K562 (cell line): ENCODE results near the gene TTC23L. TPM values are rescaled to one million over a fixed set of nuclear protein-coding genes. Genes with fewer than 3 reads are reported as not detected.
A peak's percentile ranks its signal among the peaks of the same experiment; 100 is the strongest.

ENCODE experiments used
- BRD9 ChIP-seq: fragments of 450-650 bp; IDR thresholded peaks from 2 replicates; pipeline ENCODE4 v1.6.1; 2018; ENCODE audit warnings: low read depth; ENCODE audit not compliant: partially characterized antibody
- HNRNPH1 ChIP-seq: fragments of 200-400 bp; formaldehyde crosslinking; optimal IDR thresholded peaks from 2 replicates; pipeline ENCODE3; 2017; ENCODE audit warnings: low read depth, mild to moderate bottlenecking, low read length, moderate library complexity
- RB1 ChIP-seq: fragments of 450-650 bp; IDR thresholded peaks from 2 replicates; pipeline ENCODE4 v1.6.1; 2017; ENCODE audit warnings: low read depth, mild to moderate bottlenecking
- ZNF165 ChIP-seq: fragments of 250-450 bp; sonication (Bioruptor Pico); IDR thresholded peaks from 2 replicates; pipeline ENCODE4 v1.4.0; 2020; ENCODE audit warnings: borderline replicate concordance
- ZNF174 ChIP-seq: fragments of 250-450 bp; sonication (Bioruptor Pico); IDR thresholded peaks from 2 replicates; pipeline ENCODE4 v1.4.0; 2020; ENCODE audit warnings: mild to moderate bottlenecking
- ZNF239 ChIP-seq: fragments of 250-450 bp; sonication (Bioruptor Pico); IDR thresholded peaks from 2 replicates; pipeline ENCODE4 v1.4.0; 2020; ENCODE audit warnings: mild to moderate bottlenecking
- ZNF316 ChIP-seq: fragments of 450-650 bp; IDR thresholded peaks from 2 replicates; pipeline ENCODE4 v1.6.1; 2016
- ZNF445 ChIP-seq: fragments of 250-450 bp; sonication (Bioruptor Pico); IDR thresholded peaks from 2 replicates; pipeline ENCODE4 v1.4.0; 2020; ENCODE audit warnings: low read depth, mild to moderate bottlenecking, moderate library complexity
- polyA plus RNA-seq, 8 experiments: library from polyadenylated mRNA; depleted of rRNA in 4 of 8; stranded (reverse) in 5 of 8; unstranded in 3 of 8; fragments of >200 nt; fragmentation: Nextera tagmentation in 2 of 8; fragmentation: Illumina TruSeq in 1 of 8; extraction: Ambion mirVana in 2 of 8; extraction: Trizol in 1 of 8; gene quantifications; 2 replicates each; pipeline versions ENCODE4 v1.2.1 to v1.2.3, GENCODE V29; 2011 to 2014; ENCODE audit warnings: inconsistent platforms in 1 of 8, missing spikeins in 1 of 8
- total RNA-seq, 7 experiments: library from RNA; depleted of rRNA in 6 of 7; stranded (reverse); fragments of >200 nt in 6 of 7; fragmentation: Illumina TruSeq in 2 of 7; extraction: Trizol in 2 of 7; gene quantifications; 2 replicates each; pipeline versions ENCODE4 v1.2.1 to v1.2.3, GENCODE V29; 2011 to 2021; ENCODE audit warnings: low replicate concordance in 1 of 7
- TF ChIP-seq, protein P1 (sequence below): sonication (generic); IDR thresholded peaks from 2 replicates; pipeline ENCODE4 v1.6.1; 2016
- TF ChIP-seq, protein P2 (sequence below), 3 experiments: IDR thresholded peaks in 2 of 3; conservative IDR thresholded peaks in 1 of 3; 2 replicates each; pipeline ENCODE4 v1.5.1; 2011 to 2012; ENCODE audit warnings: low read length in 3 of 3, mild to moderate bottlenecking in 3 of 3, control low read depth in 2 of 3, improper control_type of control experiment in 1 of 3, inconsistent platforms in 1 of 3, low read depth in 1 of 3, mixed read lengths in 1 of 3, moderate library complexity in 1 of 3; ENCODE audit not compliant: insufficient read depth in 2 of 3
- TF ChIP-seq, protein P3 (sequence below): fragments of 450-650 bp; formaldehyde crosslinking; IDR thresholded peaks from 2 replicates; pipeline ENCODE4 v1.4.0; 2020; ENCODE audit warnings: mild to moderate bottlenecking, moderate library complexity
- TF ChIP-seq, protein P4 (sequence below): fragments of 450-650 bp; IDR thresholded peaks from 2 replicates; pipeline ENCODE4 v1.7.1; 2018; ENCODE audit warnings: mild to moderate bottlenecking, low read depth; ENCODE audit not compliant: partially characterized antibody
- TF ChIP-seq, protein P5 (sequence below), 2 experiments: fragments of 250-450 bp in 1 of 2; fragments of 450-650 bp in 1 of 2; sonication (Bioruptor Pico) in 1 of 2; IDR thresholded peaks; 2 replicates each; pipeline versions ENCODE4 v1.6.1 to v1.8.0; 2016 to 2021; ENCODE audit warnings: mild to moderate bottlenecking in 2 of 2, moderate library complexity in 2 of 2, missing compliant biosample characterization in 1 of 2, missing genetic modification characterization in 1 of 2

The TTC23L gene
- total and polyA plus RNA-seq, 9 of the 15 experiments (the other 6 are each of a cell fraction or from before 2014, with no cell fraction given): 0.03 to 0.32 (median 0.14) TPM; not detected in 2

DNA sequence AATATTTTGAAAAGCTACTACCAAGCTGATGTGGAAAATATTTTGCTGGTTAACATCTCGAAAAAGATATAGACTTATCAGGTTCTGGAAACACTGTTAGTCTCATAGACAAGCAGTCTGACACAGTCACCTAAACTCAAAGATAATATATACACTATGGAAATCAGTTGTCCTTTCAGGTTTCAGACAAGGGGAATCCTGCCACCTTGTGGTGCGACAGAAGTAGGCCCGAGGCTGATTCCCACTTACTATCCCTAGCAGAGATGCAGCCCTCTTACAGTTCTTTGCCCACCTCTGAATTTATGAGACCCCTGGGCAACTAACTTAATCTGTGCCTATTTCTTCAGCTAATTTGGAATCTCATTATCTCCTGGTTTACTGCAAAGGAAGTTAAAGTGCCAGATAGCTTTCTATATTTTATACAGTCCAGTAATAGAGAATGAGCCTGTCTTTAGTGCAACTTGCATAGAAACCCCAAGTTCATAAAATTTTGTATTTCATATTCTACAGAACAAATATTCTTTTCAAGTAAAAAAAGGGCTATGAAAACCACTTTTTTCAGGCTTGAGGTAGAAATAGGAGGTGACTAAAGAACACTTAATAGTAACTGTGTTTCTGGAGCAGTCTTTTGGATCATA lies 59.4 kb downstream of the TTC23L start (continued):
- TF ChIP-seq, protein P1, sequence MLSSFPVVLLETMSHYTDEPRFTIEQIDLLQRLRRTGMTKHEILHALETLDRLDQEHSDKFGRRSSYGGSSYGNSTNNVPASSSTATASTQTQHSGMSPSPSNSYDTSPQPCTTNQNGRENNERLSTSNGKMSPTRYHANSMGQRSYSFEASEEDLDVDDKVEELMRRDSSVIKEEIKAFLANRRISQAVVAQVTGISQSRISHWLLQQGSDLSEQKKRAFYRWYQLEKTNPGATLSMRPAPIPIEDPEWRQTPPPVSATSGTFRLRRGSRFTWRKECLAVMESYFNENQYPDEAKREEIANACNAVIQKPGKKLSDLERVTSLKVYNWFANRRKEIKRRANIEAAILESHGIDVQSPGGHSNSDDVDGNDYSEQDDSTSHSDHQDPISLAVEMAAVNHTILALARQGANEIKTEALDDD: 0 out of 2 replicates have a peak, but pooled peaks have one; percentile 15
- TF ChIP-seq ZNF174 (CRISPR knock-in tag) (no peak), HNRNPH1 (no peak), RB1 (peak; percentile 28; the same call in 1 of the 2 replicates), ZNF239 (CRISPR knock-in tag) (no peak), ZNF165 (CRISPR knock-in tag) (no peak), BRD9 (no peak), ZNF316 (no peak), ZNF445 (CRISPR knock-in tag) (no peak)
- TF ChIP-seq, protein P2, sequence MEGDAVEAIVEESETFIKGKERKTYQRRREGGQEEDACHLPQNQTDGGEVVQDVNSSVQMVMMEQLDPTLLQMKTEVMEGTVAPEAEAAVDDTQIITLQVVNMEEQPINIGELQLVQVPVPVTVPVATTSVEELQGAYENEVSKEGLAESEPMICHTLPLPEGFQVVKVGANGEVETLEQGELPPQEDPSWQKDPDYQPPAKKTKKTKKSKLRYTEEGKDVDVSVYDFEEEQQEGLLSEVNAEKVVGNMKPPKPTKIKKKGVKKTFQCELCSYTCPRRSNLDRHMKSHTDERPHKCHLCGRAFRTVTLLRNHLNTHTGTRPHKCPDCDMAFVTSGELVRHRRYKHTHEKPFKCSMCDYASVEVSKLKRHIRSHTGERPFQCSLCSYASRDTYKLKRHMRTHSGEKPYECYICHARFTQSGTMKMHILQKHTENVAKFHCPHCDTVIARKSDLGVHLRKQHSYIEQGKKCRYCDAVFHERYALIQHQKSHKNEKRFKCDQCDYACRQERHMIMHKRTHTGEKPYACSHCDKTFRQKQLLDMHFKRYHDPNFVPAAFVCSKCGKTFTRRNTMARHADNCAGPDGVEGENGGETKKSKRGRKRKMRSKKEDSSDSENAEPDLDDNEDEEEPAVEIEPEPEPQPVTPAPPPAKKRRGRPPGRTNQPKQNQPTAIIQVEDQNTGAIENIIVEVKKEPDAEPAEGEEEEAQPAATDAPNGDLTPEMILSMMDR (IDR thresholded peaks at IDR 0.05 in 2 of 3, conservative IDR thresholded peaks at IDR 0.05 in 1 of 3; ENCODE audit: insufficient read depth in 2 of 3, low read depth in 1 of 3, low read length in 3 of 3): peak; percentile 82 to 96 (median 93)
- TF ChIP-seq, protein P3, sequence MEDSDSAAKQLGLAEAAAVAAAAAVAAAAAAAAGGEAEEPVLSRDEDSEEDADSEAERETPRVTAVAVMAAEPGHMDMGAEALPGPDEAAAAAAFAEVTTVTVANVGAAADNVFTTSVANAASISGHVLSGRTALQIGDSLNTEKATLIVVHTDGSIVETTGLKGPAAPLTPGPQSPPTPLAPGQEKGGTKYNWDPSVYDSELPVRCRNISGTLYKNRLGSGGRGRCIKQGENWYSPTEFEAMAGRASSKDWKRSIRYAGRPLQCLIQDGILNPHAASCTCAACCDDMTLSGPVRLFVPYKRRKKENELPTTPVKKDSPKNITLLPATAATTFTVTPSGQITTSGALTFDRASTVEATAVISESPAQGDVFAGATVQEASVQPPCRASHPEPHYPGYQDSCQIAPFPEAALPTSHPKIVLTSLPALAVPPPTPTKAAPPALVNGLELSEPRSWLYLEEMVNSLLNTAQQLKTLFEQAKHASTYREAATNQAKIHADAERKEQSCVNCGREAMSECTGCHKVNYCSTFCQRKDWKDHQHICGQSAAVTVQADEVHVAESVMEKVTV (CRISPR knock-in tag): peak; percentile 86
- TF ChIP-seq, protein P4, sequence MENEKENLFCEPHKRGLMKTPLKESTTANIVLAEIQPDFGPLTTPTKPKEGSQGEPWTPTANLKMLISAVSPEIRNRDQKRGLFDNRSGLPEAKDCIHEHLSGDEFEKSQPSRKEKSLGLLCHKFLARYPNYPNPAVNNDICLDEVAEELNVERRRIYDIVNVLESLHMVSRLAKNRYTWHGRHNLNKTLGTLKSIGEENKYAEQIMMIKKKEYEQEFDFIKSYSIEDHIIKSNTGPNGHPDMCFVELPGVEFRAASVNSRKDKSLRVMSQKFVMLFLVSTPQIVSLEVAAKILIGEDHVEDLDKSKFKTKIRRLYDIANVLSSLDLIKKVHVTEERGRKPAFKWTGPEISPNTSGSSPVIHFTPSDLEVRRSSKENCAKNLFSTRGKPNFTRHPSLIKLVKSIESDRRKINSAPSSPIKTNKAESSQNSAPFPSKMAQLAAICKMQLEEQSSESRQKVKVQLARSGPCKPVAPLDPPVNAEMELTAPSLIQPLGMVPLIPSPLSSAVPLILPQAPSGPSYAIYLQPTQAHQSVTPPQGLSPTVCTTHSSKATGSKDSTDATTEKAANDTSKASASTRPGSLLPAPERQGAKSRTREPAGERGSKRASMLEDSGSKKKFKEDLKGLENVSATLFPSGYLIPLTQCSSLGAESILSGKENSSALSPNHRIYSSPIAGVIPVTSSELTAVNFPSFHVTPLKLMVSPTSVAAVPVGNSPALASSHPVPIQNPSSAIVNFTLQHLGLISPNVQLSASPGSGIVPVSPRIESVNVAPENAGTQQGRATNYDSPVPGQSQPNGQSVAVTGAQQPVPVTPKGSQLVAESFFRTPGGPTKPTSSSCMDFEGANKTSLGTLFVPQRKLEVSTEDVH: peak; percentile 25
- TF ChIP-seq, protein P5, sequence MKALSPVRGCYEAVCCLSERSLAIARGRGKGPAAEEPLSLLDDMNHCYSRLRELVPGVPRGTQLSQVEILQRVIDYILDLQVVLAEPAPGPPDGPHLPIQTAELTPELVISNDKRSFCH (CRISPR knock-in tag; IDR thresholded peaks at IDR 0.05): no peak
- TF ChIP-seq, protein P5 (tag; IDR thresholded peaks at IDR 0.05): no peak
